Measurements from ENCODE around the gene GJB6. TPM values are rescaled to one million over a fixed set of nuclear protein-coding genes. Genes with fewer than 3 reads are reported as not detected.

GJB6 gene
- total RNA-seq, 1 experiment from 2014 or later: not detected

- no peak for DNase-seq (ENCODE audit: low spot score)
Observed at GRCh38 chr13:20188667-20189553, 43.2 kb downstream of the GJB6 start.

DNA sequence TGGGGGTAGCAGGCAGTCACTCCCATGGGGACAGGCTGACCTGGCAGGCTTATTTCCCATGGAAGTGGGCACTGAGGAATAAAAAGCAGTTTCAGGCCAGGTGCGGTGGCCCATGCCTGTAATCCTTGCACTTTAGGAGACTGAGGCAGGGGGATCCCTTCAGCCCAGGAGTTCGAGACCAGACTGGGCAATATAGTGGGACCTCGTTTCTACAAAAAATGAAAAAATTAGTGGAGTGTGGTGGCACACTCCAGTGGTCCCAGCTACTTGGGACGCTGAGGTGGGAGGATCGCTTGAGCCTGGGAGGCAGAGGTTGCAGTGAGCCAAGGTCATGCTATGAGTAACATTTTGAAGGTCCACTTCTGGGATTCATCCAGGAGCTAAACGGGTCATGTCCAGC, 45.3 kb downstream of the GJB6 start:
- DNase-seq (ENCODE audit: low spot score): no peak

DNA sequence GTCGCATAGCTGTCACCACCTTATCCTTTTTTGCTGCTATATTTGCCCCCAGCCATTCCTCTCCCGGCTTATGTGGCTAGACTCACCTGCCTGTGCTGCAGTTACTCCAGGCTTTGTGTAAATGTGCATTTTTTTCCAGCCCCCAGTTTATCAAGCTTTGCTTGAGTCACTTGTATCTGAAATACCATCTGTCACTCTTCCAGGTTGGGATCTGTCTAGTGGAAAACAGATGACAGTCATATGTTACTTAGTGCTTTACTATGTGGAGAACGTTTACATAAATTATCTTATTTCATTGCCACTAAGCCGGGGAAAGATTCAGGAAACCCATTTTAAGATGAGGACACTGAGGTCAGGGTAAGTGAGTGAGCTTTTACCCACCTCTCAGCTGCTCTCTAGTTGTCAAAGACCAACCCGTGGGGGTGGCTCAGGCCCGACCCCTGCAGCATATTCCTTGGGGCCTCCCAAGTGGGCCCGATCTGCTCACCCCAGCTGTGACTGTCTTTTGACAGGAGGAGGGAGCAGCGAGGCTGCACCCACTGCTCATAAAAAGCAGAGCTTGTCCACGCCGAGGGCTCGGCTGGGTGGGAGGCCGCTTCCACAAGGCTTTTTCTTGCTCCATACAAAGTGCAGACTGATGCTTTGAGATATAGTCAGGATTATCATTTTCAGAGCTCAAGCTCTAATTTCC, 46.6 kb downstream of the GJB6 start:
- no peak for DNase-seq (ENCODE audit: low spot score)

DNA sequence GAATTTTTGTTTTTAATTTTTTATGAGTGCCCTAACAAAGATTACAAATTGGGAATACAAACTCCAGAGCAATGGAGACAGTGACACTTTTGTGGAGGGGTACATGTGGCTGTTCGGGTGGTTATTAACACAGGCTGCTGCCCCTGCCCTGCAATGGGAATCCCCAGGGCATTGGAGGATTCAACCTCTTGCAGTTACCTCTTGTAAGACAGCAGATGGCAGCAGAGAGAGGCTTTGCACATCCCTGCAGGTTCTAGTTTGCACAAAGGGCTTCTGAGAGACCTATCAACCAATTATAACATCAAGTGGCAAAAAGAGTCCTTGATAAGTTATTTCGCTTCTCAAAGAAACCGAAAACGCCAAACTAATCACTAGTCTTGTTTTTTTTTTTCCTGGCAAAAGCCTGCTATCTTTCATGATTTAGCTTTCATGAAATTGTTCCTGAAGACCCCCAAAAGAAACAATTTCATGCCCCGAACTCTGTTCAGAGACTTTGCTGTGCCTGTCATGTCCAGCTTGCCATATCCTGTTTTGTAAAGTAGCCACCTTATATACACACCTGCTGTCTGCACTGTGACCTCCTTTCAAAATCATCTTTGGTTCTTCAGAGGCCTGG, 49.8 kb downstream of the GJB6 start:
- DNase-seq (ENCODE audit: low spot score): peak; percentile 52

- DNase-seq (ENCODE audit: low spot score): no peak
Observed at GRCh38 chr13:20181188-20181587, 50.9 kb downstream of the GJB6 start.

- DNase-seq (ENCODE audit: low spot score): no peak
Observed at GRCh38 chr13:20178156-20178555, 54.0 kb downstream of the GJB6 start.

DNA sequence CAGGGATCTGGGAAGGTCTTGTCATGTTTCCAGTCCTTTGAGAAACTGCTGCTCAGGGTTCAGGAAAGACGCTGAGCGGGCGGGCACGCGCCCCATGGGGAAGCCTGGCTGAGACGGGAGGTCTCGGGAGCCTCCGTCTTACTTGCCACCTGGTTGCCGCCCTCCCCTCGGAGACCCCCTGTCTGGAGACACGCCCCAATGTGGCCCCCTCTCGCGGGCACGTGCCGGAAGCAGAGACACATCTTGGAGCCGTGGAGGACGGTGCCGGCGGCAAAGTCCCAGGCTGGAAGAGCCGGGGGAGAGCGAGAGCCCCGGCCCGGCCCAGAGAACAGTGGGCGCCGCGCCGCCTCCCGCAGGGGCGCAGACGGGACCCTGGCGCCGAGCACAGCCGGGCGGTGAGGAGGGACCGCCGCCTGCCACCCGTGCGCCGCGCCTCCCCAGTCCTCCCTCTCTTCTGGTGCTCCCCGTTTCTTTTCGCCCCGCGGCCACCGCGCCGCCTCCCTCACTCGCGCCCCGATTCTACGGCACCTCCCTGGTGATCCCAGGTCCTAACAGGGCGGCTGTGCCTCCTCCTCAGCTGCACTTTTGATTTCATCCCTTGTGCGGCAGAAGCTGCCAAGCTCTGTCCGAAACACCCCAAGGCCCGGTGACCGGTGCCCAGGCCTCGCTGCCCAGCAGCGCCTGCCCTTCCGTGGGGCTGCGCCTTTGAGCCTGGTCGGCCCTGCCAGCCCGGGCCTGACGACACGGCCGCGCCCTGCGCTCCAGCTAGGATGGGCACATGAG, 54.9 kb downstream of the GJB6 start:
- no peak for DNase-seq (ENCODE audit: low spot score)

DNA sequence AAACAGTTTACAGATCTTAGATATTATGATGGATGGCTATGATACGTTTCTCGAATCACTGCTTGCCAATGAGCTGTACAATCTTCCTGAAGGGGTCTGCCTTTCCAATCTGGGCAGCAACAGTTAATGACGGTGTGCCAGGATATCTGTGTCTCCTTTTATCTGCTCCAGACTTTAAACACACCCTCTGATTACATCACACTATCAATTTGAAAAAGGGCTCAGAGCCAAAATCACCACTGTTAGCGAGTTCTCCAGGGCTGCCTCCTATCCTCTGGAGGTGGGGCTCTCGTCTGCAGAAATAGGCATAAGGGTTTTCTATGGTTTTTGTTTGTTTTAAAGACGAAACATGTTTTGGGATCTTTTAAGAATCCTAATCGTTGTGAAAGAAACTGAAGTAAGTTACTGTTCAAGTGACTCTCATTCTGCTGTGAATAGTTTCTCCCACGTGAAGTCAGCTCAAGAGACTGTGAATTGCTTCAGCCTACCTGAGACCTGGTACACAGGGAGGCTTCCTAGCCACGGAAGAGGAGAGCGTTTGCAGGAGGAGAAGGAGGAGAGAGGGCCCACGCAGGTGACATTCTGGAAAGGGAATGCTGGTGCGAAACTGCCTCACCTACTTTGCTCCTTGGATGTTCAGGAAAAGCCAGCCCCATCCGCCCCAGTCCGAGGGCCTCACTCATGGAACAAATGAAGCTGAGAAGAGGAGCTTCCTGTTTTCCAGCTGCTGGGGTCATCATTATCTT, 56.0 kb downstream of the GJB6 start:
- DNase-seq (ENCODE audit: low spot score): peak; percentile 9

GRCh38 chr13:20175406-20175794, 56.7 kb downstream of the GJB6 start:
- DNase-seq (ENCODE audit: low spot score): no peak

DNA sequence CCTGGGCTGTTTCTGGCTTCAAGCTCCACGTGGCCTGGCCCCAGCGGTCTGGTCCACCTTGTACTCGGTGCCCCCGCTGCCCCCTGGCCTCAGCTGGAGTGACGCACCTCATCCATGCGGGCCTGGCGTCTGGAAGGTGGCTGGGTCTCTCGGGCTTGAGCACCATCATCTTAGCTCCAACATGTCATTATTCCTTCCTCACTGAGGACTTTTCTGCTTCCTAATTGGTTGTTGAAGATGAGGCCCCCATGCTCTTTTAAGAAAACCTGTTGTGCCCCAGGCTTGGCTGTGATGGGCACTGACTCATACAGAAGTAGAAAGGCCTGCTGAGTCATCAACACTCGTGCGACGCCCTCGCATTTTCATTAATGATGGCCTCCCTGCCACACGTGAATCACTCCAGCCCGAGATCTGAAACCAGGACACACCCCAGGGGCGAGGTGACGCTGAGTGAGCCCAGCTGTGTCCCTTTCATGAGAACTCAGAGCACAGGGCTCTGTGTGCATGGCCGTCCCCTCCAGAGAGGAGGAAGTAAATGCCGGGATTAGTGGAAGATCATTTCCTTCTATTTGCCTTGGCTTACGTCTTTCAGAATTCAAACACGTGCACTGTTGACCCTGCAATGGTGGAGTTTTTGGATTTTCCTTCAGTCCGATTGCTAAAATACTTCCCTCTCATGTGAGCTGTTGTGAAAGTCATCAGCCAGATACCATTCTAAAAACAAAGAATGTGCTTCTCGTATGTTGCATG, 57.3 kb downstream of the GJB6 start:
- DNase-seq (ENCODE audit: low spot score): peak; percentile 95

- DNase-seq (ENCODE audit: low spot score): no peak
Observed at GRCh38 chr13:20173116-20173746, 58.9 kb downstream of the GJB6 start.

Other genes starting within 250 kb of the GJB6 start
- 0.52 and 1.6 TPM in 2 replicates for gene GJA3, start 71.3 kb downstream of the GJB6 start, total RNA-seq (2014; rRNA removed; shearing (Covaris generic))
- gene GJB2, start 39.4 kb downstream of the GJB6 start, total RNA-seq (2014; rRNA removed; shearing (Covaris generic)): 0.45 and 0.65 TPM in 2 replicates